HG03103 (cell line): ENCODE results near the gene NECAB2.
"Not testable (repeated sequence)": the region's sequence is repeated elsewhere in the genome, so short reads cannot be mapped to it uniquely, and the experiment has no call there.

Experiments
- ATAC-seq: cut with Tn5 transposase; IDR thresholded peaks from one replicate; pipeline ENCODE4 v1.9.1; 2021; ENCODE audit warnings: low read depth; ENCODE audit not compliant: unreplicated experiment

NECAB2 gene

DNA sequence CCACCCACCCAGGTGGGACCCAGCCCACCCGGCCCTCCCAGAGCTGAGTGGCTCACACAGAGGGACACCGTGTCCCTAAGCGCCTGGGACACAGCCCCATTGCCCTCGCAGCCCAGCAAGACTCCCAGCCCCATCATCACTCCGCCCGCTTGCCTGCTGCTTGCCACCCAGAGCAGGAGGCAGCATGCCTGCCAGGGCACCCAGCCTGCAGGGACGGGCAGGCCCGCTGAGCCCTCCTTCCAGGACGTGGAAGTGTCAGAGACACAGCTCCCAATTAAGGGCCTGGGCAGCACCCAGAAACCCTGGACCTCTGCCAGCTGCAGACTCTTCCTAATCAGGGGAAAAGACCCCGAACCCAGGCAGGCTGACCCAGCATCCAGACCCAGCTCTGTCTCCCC lies 32.2 kb upstream of the NECAB2 start:
- ATAC-seq, result no peak

DNA sequence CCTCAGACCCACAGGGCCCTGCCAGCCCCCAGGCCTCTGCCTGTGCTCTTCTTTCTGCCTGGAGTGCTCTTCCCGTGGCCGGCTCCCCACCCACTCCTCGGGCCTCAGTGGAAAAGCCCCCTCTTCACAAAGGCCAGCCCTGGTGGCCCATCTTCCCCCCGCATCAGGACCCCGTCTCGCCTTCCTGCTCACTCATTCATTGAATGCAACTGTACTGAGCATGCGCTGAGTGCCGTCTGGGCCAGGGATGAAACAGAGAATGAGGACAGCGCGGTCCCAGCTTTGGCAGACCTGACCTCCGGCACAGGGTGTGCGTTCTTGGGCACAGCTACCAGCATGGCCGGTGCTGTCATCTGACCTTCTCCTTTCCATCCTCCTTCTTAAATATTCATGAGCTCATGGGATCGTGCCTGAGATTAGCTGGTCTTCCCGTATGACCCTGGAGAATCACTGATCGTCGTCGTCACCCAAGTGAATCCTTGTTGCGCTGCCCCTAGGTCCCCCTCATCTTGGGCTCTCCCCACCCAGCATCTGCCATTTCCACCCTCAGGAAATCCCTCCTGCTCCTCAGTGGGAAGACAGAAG lies 31.4 kb upstream of the NECAB2 start:
- ATAC-seq, result no peak

GRCh38 chr16:83937267-83937666 lies 30.8 kb upstream of the NECAB2 start:
- no peak for ATAC-seq

GRCh38 chr16:83937922-83938885 lies 29.8 kb upstream of the NECAB2 start:
- ATAC-seq, result no peak

DNA sequence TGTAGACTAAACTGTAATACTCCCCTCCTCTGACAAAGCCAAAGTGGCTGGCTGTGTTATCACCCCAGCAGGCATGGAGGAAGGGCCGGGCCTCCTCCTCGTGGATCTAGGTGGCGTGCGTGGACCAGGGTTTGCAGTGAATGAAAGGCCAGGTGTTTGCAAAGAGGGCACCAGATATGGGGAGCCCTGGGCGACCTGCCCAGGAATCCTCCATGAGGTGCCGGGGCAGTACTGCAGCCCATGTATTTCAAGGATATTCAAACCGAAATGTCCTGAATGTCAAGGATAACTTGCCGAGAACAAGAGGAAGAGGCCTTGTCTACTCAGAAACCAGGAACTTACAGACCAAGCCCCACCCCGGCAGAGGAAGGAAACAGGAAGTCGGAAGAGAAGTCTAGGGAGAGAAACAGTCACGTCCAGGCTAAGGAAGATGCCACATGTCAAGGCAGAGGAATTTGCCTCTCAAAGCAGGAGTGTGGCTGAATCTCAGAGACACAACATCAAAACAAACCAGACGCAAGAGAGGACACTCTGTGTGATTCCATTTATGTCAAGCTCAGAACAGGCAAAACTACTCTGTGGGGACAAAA lies 28.7 kb upstream of the NECAB2 start:
- no peak for ATAC-seq

DNA sequence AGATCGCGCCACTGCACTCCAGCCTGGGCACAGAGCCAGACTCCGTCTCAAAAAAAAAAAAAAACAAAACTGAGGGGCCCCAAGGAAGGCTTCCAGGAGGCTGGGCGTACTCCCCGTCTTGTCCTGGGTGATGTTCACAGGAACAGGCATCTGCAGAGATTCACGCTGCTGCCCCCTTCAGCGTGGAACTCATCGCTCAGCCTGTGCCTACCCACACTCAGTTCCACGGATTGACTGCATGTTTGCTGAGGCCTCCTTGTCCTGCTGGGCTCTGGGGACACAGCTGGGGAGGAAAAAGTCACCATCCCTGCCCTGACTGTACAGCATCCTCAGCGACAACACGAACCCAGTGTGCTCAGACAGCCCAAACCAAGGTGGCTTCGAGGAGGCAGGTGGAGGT lies 27.9 kb upstream of the NECAB2 start:
- no peak for ATAC-seq

DNA sequence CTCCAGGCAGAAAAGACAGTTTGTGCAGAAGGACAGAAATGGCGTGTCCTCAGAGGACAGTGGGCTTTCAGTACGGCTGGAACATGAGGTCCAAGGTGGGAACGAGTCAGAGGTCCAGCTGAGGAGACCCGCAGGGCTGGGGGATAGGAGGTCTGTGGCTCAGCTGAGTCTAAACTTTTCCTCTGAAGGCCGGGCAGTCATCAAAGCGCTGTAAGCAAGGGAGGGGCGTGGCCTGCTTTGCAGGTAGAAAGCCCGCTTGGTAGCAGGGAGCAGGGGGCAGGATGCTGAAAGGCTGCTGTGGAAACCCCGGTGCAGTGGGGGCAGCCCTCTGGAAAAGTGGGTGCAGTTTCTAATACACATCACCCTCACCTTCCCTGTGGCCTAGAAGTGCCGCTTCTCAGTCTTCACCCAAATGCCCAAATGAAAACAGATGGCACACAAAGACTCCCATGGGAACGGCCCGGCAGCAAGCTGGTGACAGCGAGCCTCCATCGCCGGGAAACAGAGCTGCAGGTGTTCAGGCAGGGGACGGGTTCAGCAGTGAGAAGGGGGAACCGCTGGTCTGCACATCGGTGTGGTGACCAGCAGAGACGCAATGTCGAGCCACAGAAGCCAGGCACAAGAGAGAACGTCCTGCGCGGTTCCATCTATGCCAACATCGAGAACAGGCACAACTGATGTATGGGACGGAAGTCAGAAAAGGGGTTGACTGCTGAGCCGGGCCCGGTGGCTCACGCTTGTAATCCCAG lies 27.2 kb upstream of the NECAB2 start:
- ATAC-seq, result no peak

DNA sequence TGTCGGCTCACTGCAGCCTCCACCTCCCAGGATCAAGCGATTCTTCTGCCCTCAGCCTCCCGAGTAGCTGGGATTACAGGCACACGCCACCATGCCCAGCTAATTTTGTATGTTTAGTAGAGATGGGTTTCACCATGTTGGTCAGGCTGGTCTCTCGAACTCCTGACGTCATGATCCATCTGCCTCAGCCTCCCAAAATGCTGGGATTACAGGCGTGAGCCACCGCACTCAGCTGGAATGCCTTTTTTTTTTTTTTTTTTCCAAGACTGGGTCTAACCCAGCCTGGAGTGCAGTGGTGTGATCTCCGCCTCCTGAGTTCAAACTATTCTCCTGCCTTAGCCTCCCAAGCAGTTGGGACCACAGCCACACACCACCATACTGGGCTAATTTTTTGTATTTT lies 26.5 kb upstream of the NECAB2 start:
- not testable (repeated sequence) for ATAC-seq

DNA sequence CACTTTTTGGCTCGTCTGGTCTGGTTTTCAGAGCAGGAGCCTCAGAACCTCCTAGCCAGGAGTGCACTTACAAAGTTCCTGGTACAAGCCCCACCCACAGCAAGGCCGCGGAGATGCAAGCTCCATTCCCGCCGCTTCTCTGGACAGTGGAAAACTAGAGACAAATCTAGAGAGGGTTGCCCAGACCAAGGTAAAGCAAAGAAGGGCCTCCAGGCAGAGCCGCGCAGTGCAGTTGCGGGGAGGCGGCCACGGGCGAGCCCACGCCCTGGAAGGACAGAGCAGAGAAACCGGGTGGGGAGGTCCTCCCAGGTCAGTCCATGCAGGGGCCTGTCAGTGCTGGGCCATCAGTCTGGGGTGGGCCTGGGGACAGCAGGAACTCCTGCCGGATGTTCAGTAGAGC lies 26.0 kb upstream of the NECAB2 start:
- ATAC-seq, result no peak

- no peak for ATAC-seq
Observed at GRCh38 chr16:83942815-83943515, 25.1 kb upstream of the NECAB2 start.

GRCh38 chr16:83943516-83944050 lies 24.5 kb upstream of the NECAB2 start:
- ATAC-seq, result no peak

DNA sequence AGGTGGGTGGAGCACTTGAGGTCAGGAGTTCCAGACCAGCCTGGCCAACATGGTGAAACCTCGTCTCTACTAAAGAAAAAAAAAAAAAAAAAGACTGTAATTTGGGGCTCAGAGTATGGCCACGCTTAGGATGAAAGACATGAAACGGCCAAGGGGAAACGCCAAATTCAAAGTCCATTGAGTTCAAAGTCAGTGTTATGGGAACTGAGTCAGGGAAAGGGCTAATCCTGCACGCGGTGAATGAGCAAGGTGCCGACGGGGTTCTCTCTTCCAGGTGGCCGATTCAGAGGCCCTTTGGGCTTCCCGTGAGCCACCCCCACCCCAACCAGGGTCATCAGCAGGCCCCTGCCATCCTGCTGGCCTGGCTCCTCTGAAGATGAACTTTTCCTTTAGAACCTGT lies 22.5 kb upstream of the NECAB2 start:
- ATAC-seq, result no peak

GRCh38 chr16:83946154-83946780 lies 21.8 kb upstream of the NECAB2 start:
- ATAC-seq, result no peak

DNA sequence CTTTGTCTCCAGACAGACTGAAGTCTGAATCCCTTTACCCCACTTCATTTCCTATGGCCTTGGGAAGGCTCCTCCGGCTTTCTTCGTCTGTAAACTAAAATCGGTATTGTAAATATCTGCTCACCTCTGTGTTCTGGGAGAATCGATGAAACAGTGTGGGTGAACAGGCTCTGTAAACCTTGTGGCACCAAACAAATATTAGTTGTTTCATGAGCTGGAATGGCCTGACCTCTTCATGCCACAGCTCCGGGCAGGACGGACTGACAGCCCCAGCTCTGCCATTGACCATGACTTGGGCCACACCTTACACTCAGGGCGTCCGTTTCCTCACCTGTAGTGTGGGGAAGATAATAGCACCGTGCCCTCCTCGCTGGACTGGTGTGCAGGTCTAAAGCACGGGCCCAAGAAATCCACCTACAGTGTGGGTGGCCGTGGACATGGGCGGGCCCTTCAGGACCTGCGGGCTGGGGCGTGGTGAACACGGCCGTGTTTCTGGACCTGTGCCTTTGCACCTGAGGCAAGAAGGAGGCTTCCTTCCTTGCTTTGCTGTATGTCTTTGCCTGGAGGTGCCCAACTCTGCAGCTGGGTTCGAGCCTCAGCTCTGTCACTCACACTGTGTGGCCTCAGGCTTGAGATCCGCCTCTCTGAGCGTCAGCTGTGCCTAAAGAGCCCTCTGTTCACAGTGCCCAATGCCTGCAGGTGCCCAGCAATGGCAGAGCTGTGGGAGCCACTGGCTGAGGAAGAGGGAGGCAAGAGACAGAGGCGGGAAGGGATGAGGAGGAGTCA lies 21.1 kb upstream of the NECAB2 start:
- ATAC-seq, result no peak

DNA sequence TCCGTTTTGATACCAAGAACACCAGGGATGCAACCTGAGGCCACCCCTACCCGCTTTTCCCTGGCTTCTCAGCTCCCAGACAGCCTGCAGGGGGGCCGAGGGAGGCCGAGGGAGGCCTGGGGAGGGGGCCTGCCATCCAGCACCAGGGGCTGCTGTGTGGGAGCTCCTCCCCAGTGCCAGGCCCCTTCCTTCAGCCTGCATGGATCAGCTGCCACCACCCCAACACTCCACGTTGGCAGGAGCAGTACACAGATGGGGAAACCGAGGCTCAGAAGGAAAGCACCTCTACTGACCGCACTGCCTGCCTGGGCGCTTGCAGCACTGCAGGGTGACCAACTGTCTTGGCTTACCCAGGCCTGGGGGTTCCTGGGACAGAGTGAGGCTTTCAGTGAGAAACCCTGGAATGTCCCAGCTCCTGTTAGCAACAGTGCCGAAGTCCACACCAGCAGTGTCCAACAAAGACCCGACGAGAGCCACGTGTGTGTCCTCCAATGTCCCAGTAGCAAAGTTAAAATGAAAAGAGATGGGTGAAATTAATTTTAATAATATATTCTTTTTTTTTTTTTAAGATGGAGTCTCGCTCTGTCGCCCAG lies 20.3 kb upstream of the NECAB2 start:
- ATAC-seq, result no peak

- no peak for ATAC-seq
Observed at GRCh38 chr16:83948914-83949723, 18.9 kb upstream of the NECAB2 start.

GRCh38 chr16:83949724-83950001 lies 18.4 kb upstream of the NECAB2 start:
- ATAC-seq, result no peak

GRCh38 chr16:83950862-83951399 lies 17.1 kb upstream of the NECAB2 start:
- ATAC-seq, result not testable (repeated sequence)
